MV-4-11 (cell line): Measurements from ENCODE around the gene SEPTIN1.
"Not testable (repeated sequence)": the region's sequence is repeated elsewhere in the genome, so short reads cannot be mapped to it uniquely, and the experiment has no call there.

Source experiments
- DNase-seq: peaks from one replicate; lab custom pipeline; 2025; lab: John Stamatoyannopoulos, UW

The SEPTIN1 gene

DNA sequence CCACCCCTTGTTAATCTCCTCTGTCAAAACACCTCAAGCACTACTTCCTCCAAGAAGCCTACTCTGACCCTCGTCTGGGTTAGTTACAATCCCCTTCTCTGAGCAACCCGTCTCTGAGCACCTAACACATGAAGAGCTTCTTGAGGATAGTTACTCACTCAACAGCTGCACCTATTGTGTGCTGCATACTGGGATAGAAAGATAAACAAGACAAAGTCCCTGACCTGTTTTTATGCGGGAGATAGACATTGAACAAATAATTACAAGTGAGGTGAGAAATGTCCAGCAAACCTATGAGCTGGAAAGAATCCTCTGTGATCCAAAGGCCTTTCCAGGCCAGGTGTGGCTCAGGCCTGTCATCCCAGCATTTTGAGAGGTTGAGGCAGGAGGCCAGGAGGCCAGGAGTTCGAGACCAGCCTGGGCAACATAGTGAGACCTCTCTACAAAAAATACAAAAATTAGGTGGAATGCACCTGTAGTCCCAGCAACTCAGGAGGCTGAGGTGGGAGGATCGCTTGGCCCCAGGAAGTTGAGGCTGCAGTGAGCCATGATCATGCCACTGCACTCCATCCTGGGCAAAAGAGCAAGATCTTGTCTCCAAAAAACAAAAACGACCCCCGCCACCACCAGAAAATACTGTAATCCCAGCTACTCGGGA is 19.5 kb upstream of the SEPTIN1 start:
- no peak for DNase-seq

DNA sequence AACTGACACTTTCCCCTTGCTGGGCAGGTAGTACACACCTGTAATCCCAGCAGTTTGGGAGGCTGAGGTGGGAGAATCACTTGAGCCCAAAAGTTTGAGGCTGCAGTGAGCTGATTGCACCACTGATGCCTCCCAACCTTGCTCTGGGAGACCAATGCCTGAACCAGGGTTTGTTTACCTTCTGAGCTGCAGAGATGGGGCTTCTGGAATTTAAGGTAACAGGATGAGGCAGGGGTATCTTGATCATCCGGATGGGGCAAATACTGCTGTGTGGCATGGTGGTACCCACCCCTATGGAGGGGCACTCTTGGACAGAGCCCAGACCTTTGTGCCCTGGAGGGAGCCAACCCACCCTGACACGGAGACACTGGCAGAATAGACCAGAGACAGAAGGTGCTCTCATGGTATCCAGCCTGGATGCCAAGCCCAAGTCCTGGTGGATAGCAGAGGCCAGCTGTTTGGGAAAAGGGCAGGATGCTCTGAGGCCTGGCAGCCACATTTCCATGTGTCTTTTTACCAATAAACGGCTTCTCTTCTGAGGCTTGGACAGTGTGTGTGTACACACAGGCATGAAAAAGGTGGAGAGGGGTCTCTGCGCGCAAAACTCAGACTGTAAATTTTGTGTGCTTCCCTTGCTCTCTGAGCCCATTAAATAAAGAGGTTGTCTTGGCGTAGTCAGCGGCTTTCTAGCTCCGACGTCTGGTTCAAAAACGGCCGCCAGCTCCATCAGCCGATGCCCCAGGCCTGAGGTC is 17.2 kb upstream of the SEPTIN1 start:
- no peak for DNase-seq

DNA sequence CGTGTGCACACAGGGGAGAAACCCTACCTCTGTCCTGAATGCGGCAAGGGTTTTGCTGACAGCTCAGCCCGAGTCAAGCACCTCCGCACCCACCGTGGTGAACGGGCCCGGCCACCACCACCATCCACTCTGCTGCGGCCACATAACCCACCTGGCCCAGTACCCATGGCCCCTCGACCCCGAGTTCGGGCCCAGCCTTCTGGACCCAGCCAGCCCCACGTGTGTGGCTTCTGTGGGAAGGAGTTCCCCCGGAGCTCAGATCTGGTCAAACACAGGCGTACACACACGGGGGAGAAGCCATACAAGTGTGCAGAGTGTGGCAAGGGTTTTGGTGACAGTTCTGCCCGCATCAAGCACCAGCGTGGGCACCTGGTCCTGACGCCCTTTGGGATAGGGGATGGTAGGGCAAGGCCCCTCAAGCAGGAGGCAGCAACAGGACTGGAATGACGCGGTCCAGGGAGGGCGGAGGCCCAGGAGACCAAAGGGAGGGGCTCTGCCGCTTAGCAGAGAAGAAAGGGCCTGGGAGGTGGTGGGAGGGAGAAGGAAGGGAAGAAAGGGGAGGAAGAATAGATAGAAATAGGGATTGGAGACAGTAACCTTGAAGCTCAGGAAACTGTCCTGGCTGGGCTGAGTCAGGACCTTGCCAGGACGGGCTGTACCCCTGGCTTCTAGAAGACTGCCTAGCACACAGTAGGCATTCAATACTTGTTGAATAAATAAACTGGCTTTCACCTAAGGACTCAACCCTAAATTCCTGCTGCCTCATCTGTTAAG is 16.5 kb upstream of the SEPTIN1 start:
- DNase-seq = no peak

DNA sequence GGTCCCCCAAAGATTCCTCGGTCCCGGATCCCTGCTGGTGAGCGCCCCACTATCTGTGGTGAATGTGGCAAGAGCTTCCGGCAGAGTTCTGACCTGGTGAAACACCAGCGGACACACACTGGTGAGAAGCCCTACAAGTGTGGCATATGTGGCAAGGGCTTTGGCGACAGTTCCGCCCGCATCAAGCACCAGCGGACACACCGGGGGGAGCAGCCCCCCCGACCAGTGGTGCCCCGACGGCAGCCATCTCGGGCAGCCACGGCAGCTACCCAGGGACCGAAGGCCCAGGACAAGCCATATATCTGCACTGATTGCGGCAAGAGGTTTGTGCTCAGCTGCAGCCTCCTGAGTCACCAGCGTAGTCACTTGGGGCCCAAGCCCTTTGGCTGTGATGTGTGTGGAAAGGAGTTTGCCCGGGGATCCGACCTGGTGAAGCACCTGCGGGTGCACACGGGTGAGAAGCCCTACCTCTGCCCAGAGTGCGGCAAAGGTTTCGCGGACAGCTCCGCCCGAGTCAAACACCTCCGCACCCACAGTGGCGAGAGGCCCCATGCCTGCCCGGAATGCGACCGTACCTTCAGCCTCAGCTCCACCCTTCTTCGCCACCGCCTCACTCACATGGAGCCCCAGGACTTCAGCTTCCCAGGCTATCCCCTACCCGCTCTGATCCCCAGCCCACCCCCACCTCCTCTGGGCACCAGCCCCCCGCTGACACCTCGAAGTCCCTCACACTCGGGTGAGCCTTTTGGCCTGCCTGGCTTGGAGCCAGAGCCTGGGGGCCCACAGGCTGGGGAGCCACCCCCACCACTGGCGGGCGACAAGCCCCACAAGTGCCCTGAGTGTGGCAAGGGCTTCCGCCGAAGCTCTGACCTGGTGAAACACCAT is 15.7 kb upstream of the SEPTIN1 start:
- no peak for DNase-seq

DNA sequence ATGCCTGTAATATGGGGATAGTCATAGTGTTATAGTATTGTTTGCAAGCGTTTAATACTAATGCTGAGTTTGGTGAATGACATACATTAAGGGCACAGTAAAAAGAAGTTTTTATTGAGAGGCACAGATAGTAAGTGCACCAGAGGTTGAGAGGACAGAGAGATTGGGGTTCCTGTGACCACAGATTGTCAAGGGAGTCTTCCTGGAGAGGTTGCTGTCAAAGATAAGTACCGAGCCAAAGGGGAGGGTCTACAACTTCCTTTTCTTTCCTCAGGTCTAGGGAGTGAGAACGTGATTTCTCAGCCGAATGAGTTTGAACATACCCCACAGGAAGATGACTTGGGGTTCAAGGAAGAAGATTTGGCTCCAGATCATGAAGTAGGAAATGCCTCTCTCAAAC is 14.7 kb upstream of the SEPTIN1 start:
- DNase-seq = no peak

DNA sequence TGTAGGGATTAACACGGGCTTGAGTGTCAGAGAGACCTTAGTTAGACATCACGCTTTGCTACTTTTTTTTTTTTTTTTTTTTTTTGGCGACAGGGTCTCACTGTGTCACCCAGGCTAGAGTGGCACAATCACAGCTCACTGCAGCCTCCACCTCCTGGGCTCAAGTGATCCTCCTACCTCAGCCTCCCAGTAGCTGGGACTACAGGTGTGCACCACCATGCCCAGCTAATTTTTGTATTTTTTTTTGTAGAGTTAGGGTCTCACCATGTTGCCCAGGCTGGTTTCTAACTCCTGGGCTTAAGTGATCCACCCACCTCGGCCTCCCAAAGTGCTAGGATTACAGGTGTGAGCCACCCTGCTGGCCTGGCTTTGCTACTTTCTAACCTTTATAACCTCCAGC is 14.3 kb upstream of the SEPTIN1 start:
- not testable (repeated sequence) for DNase-seq

DNA sequence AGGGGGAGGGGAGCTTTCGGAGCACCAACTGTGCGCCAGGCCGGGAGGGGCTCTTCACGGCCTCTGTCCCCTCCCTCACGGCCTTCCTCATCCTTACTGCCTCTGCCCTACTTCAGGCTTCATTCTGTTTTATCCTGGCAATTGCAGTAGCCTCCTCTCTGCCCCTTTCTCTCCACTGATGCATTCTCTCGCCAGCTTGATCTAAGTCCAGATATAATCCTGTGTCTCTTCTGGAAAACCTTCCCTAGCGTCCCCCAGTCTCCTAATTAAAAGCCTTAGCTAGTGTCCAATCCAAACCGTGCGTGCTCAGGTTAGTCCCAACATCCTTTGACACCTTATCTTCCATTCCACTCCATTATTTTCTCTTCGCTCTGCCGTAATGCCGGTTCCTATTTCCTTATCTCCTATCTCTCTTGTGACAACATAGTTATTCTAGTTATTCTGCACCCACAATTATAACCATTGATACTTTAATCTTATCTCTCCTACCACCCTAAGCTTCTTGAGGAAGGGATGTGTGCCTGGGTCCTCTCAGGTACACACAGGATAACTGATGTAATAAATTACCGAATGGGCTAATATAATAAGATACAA is 13.7 kb upstream of the SEPTIN1 start:
- DNase-seq = no peak

DNA sequence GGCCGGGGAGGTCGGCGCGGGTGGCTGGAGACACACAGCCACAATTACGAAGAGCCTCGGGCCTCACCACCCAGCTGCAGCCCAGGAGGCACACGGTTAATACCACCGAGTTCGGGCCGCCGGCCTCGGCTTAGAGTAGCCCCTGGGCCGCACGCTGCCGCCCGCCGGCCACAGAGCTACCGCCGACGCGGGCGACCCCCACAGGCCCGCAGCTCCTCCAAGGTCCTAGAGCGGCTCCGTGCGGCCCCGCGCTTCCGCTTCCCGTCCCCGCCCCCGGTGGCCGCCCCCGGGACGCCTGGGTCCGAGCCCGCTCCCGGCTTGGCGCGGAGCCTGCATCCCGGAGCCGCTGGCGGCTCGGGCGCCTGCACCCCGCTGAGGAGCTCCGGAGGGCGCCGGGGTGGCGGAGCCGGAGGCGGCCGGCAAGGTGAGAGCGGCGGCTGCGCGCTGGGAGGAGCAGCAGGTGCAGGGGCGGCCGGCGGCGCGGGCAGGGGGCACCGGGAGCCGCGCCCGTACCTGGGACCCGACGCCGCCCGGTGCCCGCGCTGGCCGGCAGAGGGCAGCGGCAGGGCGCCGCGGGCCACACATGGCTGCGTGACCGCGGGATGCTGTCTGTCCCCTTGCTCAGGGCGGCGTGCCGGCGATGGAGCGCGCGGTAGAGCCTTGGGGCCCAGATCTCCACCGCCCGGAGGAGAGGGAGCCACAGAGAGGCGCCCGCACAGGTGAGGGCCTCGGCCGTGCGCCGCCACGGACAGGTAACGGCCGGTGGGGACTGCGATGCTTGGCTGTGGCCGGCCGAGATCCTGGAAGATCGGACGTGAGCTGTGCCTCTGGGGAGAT is 13.0 kb upstream of the SEPTIN1 start, which contains the start of gene ZNF48:
Gene ZNF48 (plus strand): TSS at position 266 of the 837 bp plus-strand sequence. CDS start 375 bp downstream, at position 641.
- DNase-seq = peak; percentile 70

DNA sequence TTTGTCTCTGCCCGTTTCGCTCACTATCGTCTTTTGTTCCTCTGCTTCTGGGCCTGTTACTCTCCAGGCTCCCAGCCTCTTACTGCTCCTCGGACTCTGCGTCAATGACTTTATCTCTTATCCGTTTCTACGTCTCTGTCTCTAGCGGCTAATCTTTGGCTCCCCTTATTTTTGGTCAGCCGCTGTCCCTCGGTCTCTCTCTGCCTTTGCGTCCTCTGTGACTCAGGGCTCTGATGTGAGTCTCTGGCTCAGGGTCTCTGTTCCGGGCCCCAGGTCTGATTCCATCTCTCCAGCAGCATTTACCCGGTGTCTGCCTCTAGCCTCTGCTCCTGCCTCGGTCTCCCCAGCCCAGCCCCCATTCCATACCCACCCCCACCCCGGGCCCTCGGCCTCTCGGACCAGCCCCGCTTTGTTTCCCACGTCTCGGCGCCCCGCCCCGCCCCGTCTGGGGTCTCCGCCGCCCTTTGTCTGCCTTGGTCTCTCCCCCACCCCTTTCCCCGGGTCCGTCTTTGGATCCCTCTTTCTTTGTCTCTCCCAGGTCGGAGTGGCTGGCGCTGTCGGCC is 12.3 kb upstream of the SEPTIN1 start:
- no peak for DNase-seq

DNA sequence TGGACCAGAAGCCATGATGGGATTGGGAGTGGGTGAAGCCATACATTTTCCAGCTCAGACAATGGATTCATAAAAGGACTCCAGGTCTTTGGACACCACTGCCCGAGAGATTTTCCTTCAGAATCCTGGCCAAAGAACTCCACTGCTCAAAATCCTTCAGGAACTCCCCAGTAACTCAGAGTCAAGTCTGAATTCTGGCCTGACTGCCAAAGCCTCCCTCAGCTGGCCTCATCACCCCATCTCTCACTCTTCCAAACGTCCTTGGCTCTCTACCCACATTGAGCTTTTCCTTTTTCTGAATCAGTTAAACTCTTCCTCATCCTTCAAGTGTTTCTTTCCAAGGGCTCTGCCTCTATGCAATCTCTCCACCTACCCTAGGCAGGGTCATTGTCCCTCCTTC is 1.2 kb upstream of the SEPTIN1 start:
- no peak for DNase-seq

DNA sequence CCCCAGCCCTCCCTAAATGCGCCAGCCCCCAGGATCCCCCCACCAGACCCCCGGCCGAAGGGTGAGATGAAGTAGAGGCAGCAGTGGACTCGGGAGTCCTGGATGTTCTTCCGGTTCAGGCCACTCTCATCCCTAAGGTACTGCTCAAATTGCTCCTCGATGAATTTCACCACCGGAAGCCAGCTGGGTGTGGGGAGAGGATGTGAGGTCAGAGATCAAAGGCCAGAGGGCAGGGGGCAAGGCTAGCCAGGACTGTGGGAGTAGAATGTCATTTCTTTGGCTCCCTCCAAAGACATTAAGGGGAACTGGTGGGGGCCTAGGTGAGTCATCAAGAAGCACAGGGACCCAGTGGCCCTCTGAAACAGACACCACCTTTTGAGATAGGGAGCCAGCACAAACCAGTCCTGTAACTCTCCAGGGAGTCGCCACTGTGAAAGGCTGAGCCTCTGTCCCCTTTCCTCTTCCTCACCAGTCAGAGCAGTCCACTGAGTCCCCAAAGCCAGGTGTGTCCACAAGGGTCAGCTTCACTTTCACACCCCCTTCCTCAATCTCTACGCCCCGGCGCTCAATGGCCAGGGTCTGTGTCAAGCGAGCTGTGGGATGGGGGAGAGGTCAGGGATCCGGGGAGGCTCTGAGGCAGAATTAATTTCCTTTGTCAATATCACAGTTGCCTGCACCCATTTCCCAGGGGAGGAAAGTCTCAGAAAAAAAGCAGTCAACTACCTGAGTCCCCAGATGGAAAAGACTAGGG is 895 bp downstream of the SEPTIN1 start:
- DNase-seq = no peak

DNA sequence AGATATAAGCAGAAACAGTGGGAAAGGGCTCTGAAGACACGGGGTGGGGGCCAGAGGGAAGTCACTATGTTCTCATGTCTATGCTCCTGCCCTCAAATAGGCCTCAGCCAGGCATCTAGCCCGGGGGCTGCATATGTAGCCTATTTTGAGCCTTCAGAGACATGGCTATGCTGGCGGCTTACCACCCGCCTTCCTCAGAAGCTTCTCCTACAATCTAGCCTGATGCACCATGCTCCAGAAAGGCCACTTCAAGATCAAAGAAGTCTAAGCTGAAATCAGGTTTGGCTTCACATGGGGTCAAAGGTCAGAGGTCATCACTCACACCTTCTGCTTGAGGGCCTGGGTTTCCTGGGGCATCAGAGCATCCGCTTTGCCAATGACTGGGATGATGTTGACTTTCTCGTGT is 1.6 kb downstream of the SEPTIN1 start:
- no peak for DNase-seq

DNA sequence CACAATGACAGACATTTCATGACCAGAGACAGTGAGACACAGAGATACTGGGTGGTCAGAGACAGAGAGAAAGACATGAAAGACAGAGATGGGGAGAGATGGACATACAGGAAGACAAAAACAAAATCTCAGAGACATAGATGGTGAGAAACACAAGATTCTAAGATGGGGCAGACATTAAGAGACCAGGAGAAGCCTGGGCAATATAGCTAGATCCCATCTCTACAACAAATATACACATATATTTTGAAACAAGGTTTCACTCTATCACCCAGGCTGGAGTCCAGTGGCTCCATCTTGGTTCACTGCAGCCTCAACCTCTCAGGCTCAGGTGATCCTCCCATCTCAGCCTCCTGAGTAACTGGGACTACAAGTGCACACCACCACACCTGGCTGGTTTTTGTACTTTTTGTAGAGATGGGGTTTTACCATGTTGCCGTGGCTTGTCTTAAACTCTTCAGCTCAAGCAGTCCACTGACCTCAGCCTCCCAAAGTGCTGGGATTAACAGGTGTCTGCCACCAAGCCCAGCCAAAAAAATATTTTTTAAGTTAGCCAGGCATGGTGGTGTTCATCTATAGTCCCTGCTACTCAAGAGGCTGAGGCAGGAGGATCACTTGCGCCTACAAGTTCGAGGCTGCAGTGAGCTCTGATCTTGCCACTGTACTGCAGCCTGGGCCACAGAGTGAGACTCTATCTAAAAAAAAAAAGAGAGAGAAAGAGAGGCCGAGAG is 2.1 kb downstream of the SEPTIN1 start:
- DNase-seq = no peak

DNA sequence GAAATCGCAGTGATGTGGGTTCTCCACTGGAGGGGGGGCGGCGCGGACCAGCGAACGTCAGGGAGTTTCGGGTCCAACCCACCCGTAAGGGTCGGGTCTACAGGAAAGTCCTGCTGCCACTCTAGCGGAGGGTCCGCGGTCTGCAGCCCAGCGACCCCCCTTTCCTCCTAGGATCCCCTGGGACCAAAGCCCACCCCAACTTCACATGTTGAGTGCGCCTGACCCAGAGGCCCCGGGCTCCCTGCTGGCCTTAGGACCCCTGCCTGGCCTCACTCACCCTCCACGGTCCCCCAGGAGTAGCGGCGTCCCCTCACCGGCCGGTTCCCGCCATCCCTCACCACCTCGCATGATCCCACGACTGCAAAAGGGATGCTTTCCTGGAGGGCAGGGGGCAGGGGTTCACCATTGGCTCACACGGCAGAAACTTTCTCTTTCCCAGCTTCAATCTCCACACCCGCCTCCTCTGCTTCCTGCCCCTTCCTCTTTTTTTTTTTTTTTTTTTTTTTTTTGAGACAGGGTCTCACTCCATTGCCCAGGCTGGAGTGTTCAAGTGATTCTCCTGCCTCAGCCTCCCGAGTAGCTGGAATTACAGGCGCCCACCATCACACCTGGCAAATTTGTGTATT is 3.1 kb downstream of the SEPTIN1 start:
- DNase-seq = no peak

DNA sequence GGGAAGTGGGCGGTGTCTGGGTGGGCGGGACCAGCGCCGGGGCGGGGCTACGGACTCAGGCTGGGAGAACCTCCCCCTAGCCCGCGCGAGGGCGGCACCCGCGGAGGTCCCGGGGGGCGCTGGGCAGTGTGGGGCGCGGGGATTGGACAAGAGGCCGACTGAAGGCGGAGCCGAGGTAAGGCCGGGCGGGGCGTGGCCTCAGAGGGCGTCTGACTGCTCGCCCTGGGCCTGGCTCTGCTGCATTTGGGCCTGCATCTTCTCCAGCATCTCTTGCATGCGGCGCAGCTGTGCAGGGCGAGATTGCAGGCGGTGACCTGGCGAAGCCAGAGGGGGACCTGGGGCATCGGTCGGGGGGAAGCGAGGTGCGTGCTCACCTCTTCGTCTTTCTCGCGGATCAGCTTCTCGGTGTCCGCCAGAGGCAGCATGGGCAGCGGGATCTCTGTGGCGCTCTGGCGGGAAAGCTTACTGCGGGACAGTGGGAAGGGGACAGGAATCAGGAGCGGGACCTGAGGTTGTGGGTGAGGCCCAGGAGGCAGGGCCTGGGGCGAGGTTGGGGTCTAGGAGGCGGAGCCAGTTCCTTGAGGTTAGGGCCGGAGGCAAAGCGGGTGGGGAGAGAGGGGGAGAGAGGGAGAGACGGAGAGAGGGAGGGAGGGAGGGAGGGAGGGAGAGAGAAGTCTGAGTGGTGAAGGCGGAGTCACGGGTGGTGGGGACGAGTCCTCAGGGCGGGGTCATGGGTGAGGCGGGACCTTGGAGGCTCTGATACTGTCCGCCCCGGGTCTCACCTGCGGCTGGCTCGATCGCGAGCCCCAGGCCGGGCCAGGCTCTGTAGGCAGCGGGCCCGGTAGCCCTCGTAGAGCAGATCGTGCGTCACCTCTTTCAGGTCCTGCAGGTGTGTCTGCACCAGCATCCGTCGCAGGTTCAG is 3.9 kb downstream of the SEPTIN1 start:
- peak; percentile 96 for DNase-seq

DNA sequence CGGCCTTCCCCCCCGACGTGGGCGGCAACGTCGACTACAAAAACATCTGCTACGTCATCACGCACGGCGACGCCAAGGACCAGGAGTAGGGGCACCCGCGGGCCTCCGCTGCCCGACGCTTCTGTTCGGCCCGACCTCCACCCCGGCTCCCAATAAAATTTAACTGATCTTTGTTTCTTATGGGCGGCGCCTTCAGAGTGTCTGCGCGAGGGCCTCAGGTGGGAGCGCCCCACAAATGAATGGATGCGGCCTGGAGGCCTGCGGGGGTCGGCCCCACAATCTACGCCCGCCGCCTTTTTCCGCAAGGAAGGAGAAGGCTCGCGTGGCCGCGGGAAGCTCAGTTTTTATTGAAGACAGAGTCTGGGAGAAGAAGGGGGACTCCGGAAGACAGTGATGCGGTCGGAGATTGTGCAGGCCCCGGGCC is 4.5 kb downstream of the SEPTIN1 start:
- DNase-seq = peak; percentile 80
